ENCODE data around the gene CRYBA2. TPM values are rescaled to one million over a fixed set of nuclear protein-coding genes. Genes with fewer than 3 reads are reported as not detected.

CRYBA2 gene
- total and polyA plus RNA-seq, 2 experiments from 2014 or later: not detected

DNA sequence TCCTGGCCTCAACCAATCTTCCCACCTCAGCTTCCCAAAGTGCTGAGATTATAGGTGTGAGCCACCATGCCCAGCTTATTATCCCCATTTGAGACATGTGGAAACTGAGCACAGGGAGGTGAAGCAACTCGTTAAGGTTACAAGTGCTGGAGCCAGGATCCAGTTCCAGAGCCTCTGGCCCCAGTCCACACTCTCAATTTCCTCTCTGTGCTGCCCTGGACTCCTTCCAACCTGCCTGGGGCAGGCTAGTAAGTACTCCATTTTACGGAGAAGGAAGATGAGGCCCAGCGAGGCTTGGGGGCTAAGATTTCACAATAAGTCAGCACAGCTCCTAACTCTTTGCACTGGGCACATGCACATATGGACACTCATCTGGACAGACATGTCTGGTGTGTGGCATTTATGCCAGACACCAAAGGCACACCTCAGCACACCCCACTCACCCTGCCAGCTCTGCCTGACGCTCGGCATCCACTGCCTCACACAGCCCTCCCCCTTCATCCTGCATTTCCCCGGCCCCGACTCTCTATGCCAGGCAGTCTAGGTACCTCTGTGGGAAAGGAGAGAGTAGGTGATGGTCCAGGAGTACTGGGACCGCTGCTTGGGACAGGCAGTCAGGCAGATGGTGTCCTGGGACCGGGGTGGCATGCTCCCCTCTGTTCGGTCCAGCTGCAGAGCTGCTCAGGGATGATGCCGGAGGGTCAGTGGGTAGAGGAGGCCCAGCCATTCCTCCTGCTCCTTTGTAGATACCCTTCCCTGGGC is 27.6 kb upstream of the CRYBA2 start:
- H3K4me1 Mint-ChIP-seq: no peaks in the 10 kb centered on the region; the same call in 2 of the 3 replicates
- Histone ChIP-seq H3K9me2 (ENCODE audit: insufficient read depth) (no peaks in the 10 kb centered on the region), H3K27ac (ENCODE audit: low read depth) (no peak overlapping the region), H3K79me2 (replicated peaks; ENCODE audit: insufficient read depth) (no peaks in the 10 kb centered on the region), H3K4me2 (no peak overlapping the region), H3K4me1 (ENCODE audit: insufficient read depth) (no peaks in the 10 kb centered on the region), H3F3A (replicated peaks; ENCODE audit: low read depth) (no peaks in the 10 kb centered on the region), H2AFZ (no peak overlapping the region), H4K20me1 (replicated peaks; ENCODE audit: insufficient read depth) (no peaks in the 10 kb centered on the region), H3K4me3 (no peak overlapping the region), H3K27me3 (ENCODE audit: insufficient read depth) (no peaks in the 10 kb centered on the region), H3K36me3 (ENCODE audit: insufficient read depth) (no peaks in the 10 kb centered on the region)
- no peak overlapping the region for H3K4me3 Mint-ChIP-seq
- H3K36me3 Mint-ChIP-seq (ENCODE audit: low read depth): no peaks in the 10 kb centered on the region
- TF ChIP-seq, protein P1, sequence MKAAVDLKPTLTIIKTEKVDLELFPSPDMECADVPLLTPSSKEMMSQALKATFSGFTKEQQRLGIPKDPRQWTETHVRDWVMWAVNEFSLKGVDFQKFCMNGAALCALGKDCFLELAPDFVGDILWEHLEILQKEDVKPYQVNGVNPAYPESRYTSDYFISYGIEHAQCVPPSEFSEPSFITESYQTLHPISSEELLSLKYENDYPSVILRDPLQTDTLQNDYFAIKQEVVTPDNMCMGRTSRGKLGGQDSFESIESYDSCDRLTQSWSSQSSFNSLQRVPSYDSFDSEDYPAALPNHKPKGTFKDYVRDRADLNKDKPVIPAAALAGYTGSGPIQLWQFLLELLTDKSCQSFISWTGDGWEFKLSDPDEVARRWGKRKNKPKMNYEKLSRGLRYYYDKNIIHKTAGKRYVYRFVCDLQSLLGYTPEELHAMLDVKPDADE (IDR thresholded peaks at IDR 0.05): no peak
- TF ChIP-seq, protein P2, sequence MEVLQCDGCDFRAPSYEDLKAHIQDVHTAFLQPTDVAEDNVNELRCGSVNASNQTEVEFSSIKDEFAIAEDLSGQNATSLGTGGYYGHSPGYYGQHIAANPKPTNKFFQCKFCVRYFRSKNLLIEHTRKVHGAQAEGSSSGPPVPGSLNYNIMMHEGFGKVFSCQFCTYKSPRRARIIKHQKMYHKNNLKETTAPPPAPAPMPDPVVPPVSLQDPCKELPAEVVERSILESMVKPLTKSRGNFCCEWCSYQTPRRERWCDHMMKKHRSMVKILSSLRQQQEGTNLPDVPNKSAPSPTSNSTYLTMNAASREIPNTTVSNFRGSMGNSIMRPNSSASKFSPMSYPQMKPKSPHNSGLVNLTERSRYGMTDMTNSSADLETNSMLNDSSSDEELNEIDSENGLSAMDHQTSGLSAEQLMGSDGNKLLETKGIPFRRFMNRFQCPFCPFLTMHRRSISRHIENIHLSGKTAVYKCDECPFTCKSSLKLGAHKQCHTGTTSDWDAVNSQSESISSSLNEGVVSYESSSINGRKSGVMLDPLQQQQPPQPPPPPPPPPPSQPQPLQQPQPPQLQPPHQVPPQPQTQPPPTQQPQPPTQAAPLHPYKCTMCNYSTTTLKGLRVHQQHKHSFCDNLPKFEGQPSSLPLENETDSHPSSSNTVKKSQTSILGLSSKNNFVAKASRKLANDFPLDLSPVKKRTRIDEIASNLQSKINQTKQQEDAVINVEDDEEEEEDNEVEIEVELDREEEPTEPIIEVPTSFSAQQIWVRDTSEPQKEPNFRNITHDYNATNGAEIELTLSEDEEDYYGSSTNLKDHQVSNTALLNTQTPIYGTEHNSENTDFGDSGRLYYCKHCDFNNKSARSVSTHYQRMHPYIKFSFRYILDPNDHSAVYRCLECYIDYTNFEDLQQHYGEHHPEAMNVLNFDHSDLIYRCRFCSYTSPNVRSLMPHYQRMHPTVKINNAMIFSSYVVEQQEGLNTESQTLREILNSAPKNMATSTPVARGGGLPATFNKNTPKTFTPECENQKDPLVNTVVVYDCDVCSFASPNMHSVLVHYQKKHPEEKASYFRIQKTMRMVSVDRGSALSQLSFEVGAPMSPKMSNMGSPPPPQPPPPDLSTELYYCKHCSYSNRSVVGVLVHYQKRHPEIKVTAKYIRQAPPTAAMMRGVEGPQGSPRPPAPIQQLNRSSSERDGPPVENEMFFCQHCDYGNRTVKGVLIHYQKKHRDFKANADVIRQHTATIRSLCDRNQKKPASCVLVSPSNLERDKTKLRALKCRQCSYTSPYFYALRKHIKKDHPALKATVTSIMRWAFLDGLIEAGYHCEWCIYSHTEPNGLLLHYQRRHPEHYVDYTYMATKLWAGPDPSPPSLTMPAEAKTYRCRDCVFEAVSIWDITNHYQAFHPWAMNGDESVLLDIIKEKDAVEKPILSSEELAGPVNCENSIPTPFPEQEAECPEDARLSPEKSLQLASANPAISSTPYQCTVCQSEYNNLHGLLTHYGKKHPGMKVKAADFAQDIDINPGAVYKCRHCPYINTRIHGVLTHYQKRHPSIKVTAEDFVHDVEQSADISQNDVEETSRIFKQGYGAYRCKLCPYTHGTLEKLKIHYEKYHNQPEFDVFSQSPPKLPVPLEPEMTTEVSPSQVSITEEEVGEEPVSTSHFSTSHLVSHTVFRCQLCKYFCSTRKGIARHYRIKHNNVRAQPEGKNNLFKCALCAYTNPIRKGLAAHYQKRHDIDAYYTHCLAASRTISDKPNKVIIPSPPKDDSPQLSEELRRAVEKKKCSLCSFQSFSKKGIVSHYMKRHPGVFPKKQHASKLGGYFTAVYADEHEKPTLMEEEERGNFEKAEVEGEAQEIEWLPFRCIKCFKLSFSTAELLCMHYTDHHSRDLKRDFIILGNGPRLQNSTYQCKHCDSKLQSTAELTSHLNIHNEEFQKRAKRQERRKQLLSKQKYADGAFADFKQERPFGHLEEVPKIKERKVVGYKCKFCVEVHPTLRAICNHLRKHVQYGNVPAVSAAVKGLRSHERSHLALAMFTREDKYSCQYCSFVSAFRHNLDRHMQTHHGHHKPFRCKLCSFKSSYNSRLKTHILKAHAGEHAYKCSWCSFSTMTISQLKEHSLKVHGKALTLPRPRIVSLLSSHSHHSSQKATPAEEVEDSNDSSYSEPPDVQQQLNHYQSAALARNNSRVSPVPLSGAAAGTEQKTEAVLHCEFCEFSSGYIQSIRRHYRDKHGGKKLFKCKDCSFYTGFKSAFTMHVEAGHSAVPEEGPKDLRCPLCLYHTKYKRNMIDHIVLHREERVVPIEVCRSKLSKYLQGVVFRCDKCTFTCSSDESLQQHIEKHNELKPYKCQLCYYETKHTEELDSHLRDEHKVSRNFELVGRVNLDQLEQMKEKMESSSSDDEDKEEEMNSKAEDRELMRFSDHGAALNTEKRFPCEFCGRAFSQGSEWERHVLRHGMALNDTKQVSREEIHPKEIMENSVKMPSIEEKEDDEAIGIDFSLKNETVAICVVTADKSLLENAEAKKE (CRISPR knock-in tag; IDR thresholded peaks at IDR 0.05): no peak
- TF ChIP-seq CREB1 (CRISPR knock-in tag; IDR thresholded peaks at IDR 0.05; ENCODE audit: low read depth) (no peak), POLR2AphosphoS5 (IDR thresholded peaks at IDR 0.05; ENCODE audit: low read depth) (no peak), JUNB (IDR thresholded peaks at IDR 0.05; ENCODE audit: unreplicated experiment) (no peak), ZNF331 (CRISPR knock-in tag; IDR thresholded peaks at IDR 0.05; ENCODE audit: low read depth) (no peak), NANOG (IDR thresholded peaks at IDR 0.05; ENCODE audit: borderline replicate concordance) (no peak), EZH2phosphoT487 (IDR thresholded peaks at IDR 0.05; ENCODE audit: unreplicated experiment) (no peak), ZNF114 (CRISPR knock-in tag; IDR thresholded peaks at IDR 0.05) (no peak), STAT1 (IDR thresholded peaks at IDR 0.05; ENCODE audit: unreplicated experiment) (no peak), EZH2 (IDR thresholded peaks at IDR 0.05; ENCODE audit: low read depth, unreplicated experiment) (no peak)
- TF ChIP-seq, protein P3, sequence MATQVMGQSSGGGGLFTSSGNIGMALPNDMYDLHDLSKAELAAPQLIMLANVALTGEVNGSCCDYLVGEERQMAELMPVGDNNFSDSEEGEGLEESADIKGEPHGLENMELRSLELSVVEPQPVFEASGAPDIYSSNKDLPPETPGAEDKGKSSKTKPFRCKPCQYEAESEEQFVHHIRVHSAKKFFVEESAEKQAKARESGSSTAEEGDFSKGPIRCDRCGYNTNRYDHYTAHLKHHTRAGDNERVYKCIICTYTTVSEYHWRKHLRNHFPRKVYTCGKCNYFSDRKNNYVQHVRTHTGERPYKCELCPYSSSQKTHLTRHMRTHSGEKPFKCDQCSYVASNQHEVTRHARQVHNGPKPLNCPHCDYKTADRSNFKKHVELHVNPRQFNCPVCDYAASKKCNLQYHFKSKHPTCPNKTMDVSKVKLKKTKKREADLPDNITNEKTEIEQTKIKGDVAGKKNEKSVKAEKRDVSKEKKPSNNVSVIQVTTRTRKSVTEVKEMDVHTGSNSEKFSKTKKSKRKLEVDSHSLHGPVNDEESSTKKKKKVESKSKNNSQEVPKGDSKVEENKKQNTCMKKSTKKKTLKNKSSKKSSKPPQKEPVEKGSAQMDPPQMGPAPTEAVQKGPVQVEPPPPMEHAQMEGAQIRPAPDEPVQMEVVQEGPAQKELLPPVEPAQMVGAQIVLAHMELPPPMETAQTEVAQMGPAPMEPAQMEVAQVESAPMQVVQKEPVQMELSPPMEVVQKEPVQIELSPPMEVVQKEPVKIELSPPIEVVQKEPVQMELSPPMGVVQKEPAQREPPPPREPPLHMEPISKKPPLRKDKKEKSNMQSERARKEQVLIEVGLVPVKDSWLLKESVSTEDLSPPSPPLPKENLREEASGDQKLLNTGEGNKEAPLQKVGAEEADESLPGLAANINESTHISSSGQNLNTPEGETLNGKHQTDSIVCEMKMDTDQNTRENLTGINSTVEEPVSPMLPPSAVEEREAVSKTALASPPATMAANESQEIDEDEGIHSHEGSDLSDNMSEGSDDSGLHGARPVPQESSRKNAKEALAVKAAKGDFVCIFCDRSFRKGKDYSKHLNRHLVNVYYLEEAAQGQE (IDR thresholded peaks at IDR 0.05; ENCODE audit: unreplicated experiment): no peak
- TF ChIP-seq, protein P4, sequence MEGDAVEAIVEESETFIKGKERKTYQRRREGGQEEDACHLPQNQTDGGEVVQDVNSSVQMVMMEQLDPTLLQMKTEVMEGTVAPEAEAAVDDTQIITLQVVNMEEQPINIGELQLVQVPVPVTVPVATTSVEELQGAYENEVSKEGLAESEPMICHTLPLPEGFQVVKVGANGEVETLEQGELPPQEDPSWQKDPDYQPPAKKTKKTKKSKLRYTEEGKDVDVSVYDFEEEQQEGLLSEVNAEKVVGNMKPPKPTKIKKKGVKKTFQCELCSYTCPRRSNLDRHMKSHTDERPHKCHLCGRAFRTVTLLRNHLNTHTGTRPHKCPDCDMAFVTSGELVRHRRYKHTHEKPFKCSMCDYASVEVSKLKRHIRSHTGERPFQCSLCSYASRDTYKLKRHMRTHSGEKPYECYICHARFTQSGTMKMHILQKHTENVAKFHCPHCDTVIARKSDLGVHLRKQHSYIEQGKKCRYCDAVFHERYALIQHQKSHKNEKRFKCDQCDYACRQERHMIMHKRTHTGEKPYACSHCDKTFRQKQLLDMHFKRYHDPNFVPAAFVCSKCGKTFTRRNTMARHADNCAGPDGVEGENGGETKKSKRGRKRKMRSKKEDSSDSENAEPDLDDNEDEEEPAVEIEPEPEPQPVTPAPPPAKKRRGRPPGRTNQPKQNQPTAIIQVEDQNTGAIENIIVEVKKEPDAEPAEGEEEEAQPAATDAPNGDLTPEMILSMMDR (conservative IDR thresholded peaks at IDR 0.05; ENCODE audit: low read depth in 2 of 2): no peak
- no peak overlapping the region for H3K27ac Mint-ChIP-seq
- DNase-seq (ENCODE audit: low spot score): no peak
- peaks cover 3% of the 10 kb centered on the region for H3K27me3 Mint-ChIP-seq (ENCODE audit: insufficient read depth, low read depth, poor library complexity)
- H3K9me3 Mint-ChIP-seq: no peaks in the 10 kb centered on the region
- ATAC-seq: no peak
